HG03103 (cell line): ENCODE data around the gene MLLT10.

ENCODE experiments used
- ATAC-seq: cut with Tn5 transposase; IDR thresholded peaks from one replicate; pipeline ENCODE4 v1.9.1; 2021; ENCODE audit warnings: low read depth; ENCODE audit not compliant: unreplicated experiment

Gene MLLT10

GRCh38 chr10:21533467-21534279, at the start of gene MLLT10:
Gene MLLT10 (plus strand): TSS chr10:21534232. CDS start chr10:21534645, 413 bp downstream.
- ATAC-seq: peak; percentile 86

GRCh38 chr10:21487416-21488180, 46.4 kb upstream of the MLLT10 start:
- ATAC-seq: no peak

GRCh38 chr10:21488246-21488956, 45.6 kb upstream of the MLLT10 start:
- ATAC-seq: no peak

GRCh38 chr10:21488957-21489446, 45.0 kb upstream of the MLLT10 start:
- no peak for ATAC-seq

GRCh38 chr10:21490028-21490710, 43.9 kb upstream of the MLLT10 start:
- ATAC-seq: no peak

GRCh38 chr10:21490711-21491105, 43.3 kb upstream of the MLLT10 start:
- no peak for ATAC-seq

GRCh38 chr10:21492421-21492820, 41.6 kb upstream of the MLLT10 start:
- no peak for ATAC-seq

GRCh38 chr10:21493784-21494183, 40.2 kb upstream of the MLLT10 start:
- no peak for ATAC-seq

GRCh38 chr10:21494191-21495001, 39.6 kb upstream of the MLLT10 start:
- no peak for ATAC-seq

GRCh38 chr10:21495002-21495751, 38.9 kb upstream of the MLLT10 start:
- ATAC-seq: no peak

GRCh38 chr10:21495752-21496342, 38.2 kb upstream of the MLLT10 start:
- ATAC-seq: peak; percentile 53

- peak; percentile 49 for ATAC-seq
Observed at GRCh38 chr10:21496343-21497176, 37.5 kb upstream of the MLLT10 start.

- ATAC-seq: no peak
Observed at GRCh38 chr10:21497177-21497807, 36.7 kb upstream of the MLLT10 start.

- ATAC-seq: no peak
Observed at GRCh38 chr10:21498377-21498776, 35.7 kb upstream of the MLLT10 start.

- ATAC-seq: no peak
Observed at GRCh38 chr10:21498986-21499385, 35.0 kb upstream of the MLLT10 start.

GRCh38 chr10:21499701-21500577, 34.1 kb upstream of the MLLT10 start:
- no peak for ATAC-seq
